Measurements from ENCODE around the gene MARCHF2. TPM values are rescaled to one million over a fixed set of nuclear protein-coding genes. Genes with fewer than 3 reads are reported as not detected.
"Not testable (repeated sequence)": the region's sequence is repeated elsewhere in the genome, so short reads cannot be mapped to it uniquely, and the experiment has no call there.

Gene MARCHF2
- polyA plus RNA-seq, 2 of the 4 experiments (the other 2 are of a cell fraction), result 12.4 to 13.1 TPM

DNA sequence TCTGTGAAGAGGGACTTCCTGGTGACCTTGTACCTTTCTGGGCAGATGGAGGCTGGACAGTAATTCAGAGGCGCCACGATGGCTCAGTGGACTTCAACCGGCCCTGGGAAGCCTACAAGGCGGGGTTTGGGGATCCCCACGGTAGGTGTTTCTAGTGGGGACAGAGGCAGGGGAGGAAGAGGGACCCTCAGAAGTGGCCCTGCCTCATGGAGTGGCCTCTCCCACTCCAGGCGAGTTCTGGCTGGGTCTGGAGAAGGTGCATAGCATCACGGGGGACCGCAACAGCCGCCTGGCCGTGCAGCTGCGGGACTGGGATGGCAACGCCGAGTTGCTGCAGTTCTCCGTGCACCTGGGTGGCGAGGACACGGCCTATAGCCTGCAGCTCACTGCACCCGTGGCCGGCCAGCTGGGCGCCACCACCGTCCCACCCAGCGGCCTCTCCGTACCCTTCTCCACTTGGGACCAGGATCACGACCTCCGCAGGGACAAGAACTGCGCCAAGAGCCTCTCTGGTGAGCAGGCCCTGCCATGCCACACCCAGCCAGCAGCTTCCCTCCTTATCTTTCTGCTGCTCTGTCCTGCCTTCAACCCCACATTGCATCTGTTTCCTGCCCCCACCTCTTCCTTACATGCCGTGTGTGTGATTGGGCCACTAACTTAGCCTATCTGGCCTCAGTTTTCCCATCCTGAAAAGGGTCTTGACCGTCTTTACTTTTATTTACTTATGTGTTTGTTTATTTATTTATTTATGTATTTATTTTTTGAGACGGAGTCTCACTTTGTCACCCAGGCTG is 41.9 kb upstream of the MARCHF2 start:
- FAIRE-seq (no peak), ATAC-seq (peak in 1 of 2 experiments; percentile 4; a peak in 2 of 6 replicates), DNase-seq (ENCODE audit: low read depth in 1 of 2, low spot score in 1 of 2) (no peak)
- WGBS (ENCODE audit: missing lambda C conversion rate), result 91% methylated on average over 13 of the region's 28 CpGs
- Histone ChIP-seq H3K4me2 (no peak overlapping the region; the same call in 2 of the 3 replicates), H3K4me3 (no peak overlapping the region), H3K4me1 (peaks cover 38% of the 10 kb centered on the region), H3K9me3 (no peaks in the 10 kb centered on the region), H3K27ac (peak overlapping the region in 1 of 2 experiments; percentile 39; a peak in 1 of 6 replicates)
- ChIA-PET CTCF (interaction anchor here (1.2 kb wide), 1 partner anchor 17 kb away, joined by 4 read pairs; no protein-coding TSS in a partner anchor), POLR2A (interaction anchor here (0.6 kb wide), 1 partner anchor 22 kb away, joined by 3 read pairs; no protein-coding TSS in a partner anchor)
- TF ChIP-seq RNF2 (IDR thresholded peaks at IDR 0.05; ENCODE audit: borderline replicate concordance, low read depth) (no peak), POLR2AphosphoS2 (conservative IDR thresholded peaks at IDR 0.05; ENCODE audit: low read length) (0 out of 2 replicates have a peak, but pooled peaks have one; percentile 4), RAD21 (conservative IDR thresholded peaks at IDR 0.05 in 1 of 2, IDR thresholded peaks at IDR 0.05 in 1 of 2) (no peak), SREBF2 (IDR thresholded peaks at IDR 0.05) (no peak), FOSL2 (IDR thresholded peaks at IDR 0.05) (no peak), FOSL2 (CRISPR knock-in tag; IDR thresholded peaks at IDR 0.05) (no peak), NPAS2 (CRISPR knock-in tag; IDR thresholded peaks at IDR 0.05; ENCODE audit: borderline replicate concordance) (no peak)

DNA sequence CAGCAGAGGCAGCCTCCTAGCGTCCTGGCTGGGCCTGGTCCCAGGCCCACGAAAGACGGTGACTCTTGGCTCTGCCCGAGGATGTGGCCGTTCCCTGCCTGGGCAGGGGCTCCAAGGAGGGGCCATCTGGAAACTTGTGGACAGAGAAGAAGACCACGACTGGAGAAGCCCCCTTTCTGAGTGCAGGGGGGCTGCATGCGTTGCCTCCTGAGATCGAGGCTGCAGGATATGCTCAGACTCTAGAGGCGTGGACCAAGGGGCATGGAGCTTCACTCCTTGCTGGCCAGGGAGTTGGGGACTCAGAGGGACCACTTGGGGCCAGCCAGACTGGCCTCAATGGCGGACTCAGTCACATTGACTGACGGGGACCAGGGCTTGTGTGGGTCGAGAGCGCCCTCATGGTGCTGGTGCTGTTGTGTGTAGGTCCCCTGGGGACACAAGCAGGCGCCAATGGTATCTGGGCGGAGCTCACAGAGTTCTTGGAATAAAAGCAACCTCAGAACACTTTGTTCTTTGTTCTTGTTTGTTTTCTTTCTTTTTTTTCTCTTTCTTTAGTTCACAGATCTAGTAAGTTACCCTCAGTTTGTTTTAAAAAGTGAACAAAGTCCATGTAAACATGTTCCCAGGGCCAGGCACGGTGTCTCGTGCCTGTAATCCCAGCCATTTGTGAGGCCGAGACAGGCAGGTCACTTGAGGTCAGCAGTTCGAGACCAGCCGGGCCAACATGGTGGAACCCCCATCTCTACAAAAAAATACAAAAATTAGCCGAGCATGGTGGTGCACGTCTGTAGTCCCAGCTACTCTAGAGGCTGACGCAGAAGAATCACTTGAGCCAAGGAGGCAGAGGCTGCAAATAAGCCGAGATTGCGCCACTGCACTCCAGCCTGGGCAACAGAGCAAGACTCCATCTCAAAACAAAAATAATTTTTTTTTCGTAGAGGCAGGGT is 39.0 kb upstream of the MARCHF2 start:
- H3K4me3 ChIP-seq, result no peak overlapping the region
- FAIRE-seq (no peak), ATAC-seq (peak in 1 of 2 experiments; percentile 33; a peak in 3 of 6 replicates), DNase-seq (ENCODE audit: low read depth in 1 of 2, low spot score in 1 of 2) (peak in 1 of 2 experiments; percentile 68)
- ChIA-PET CTCF (interaction anchor here (1.2 kb wide), 1 partner anchor 10 kb away, joined by 3 read pairs; the partner anchor contains the start of gene ANGPTL4), POLR2A (interaction anchor here (0.7 kb wide), 1 partner anchor 19 kb away, joined by 3 read pairs; no protein-coding TSS in a partner anchor)
- 73% methylated on average over 21 of the region's 26 CpGs for WGBS (ENCODE audit: missing lambda C conversion rate)
- no peak for TF ChIP-seq NFE2L2 (conservative IDR thresholded peaks at IDR 0.05; ENCODE audit: low read length)
- TF ChIP-seq CEBPB (IDR thresholded peaks at IDR 0.05), result 0 out of 4 replicates have a peak, but pooled peaks of 1 of the 2 experiments have one; percentile 20
- TF ChIP-seq, protein P1, sequence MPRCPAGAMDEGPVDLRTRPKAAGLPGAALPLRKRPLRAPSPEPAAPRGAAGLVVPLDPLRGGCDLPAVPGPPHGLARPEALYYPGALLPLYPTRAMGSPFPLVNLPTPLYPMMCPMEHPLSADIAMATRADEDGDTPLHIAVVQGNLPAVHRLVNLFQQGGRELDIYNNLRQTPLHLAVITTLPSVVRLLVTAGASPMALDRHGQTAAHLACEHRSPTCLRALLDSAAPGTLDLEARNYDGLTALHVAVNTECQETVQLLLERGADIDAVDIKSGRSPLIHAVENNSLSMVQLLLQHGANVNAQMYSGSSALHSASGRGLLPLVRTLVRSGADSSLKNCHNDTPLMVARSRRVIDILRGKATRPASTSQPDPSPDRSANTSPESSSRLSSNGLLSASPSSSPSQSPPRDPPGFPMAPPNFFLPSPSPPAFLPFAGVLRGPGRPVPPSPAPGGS (IDR thresholded peaks at IDR 0.05), result no peak
- no peak for TF ChIP-seq RNF2 (IDR thresholded peaks at IDR 0.05; ENCODE audit: borderline replicate concordance, low read depth)
- TF ChIP-seq HDAC2 (IDR thresholded peaks at IDR 0.05), result no peak
- TF ChIP-seq USF2 (IDR thresholded peaks at IDR 0.05), result no peak
- TF ChIP-seq RAD21 (conservative IDR thresholded peaks at IDR 0.05 in 1 of 2, IDR thresholded peaks at IDR 0.05 in 1 of 2), result peak in 1 of 2 experiments; percentile 25; a peak in 2 of 5 replicates
- no peak overlapping the region for H3K4me2 ChIP-seq
- peak overlapping the region in 1 of 2 experiments; percentile 48; a peak in 1 of 6 replicates for H3K27ac ChIP-seq
- peaks cover 18% of the 10 kb centered on the region; the same call in 1 of the 3 replicates for H3K4me1 ChIP-seq
- H3K9me3 ChIP-seq, result no peaks in the 10 kb centered on the region

DNA sequence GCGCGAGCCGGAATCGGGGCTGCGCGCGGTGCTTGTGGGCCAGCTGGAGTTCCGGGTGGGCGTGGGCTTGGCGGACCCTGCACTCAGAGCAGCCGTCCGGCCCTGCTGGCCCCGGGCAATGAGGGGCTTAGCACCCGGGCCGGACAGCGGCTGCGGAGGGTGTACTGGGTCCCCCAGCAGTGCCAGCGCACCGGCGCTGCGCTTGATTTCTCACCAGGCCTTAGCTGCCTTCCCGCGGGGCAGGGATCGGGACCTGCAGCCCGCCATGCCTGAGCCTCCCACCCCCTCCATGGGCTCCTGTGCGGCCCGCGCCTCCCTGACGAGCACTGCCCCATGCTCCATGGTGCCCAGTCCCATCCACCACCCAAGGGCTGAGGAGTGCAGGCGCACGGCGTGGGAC is 37.3 kb upstream of the MARCHF2 start:
- H3K4me2 ChIP-seq; H3K27ac ChIP-seq; H3K9me3 ChIP-seq; DNase-seq (ENCODE audit: low read depth in 1 of 2, low spot score in 1 of 2); ATAC-seq; FAIRE-seq; H3K4me3 ChIP-seq: not testable (repeated sequence)
- ChIA-PET POLR2A (interaction anchor here (0.8 kb wide), 1 partner anchor 8 kb away, joined by 5 read pairs; no protein-coding TSS in a partner anchor), CTCF (interaction anchor here (0.6 to 1.0 kb wide), 2 partner anchors 11 to 13 kb away, joined by 3 to 4 read pairs; no protein-coding TSS in a partner anchor)
- WGBS (ENCODE audit: missing lambda C conversion rate), result 98% methylated on average over 11 of the region's 32 CpGs
- H3K4me1 ChIP-seq, result peaks cover 12% of the 10 kb centered on the region; the same call in 1 of the 3 replicates

GRCh38 chr19:8376373-8376974 is 36.6 kb upstream of the MARCHF2 start:
- DNase-seq (ENCODE audit: low read depth in 1 of 2, low spot score in 1 of 2); H3K4me3 ChIP-seq; ATAC-seq; H3K27ac ChIP-seq; H3K9me3 ChIP-seq; H3K4me2 ChIP-seq; FAIRE-seq: not testable (repeated sequence)
- POLR2A ChIA-PET, result interaction anchor here (0.8 kb wide), 1 partner anchor 9 kb away, joined by 5 read pairs; no protein-coding TSS in a partner anchor
- peaks cover 11% of the 10 kb centered on the region; the same call in 1 of the 3 replicates for H3K4me1 ChIP-seq
- WGBS (ENCODE audit: missing lambda C conversion rate), result 91% methylated on average over 8 of the region's 10 CpGs
- CTCF ChIA-PET, result interaction anchor here (1.0 to 3.3 kb wide), 2 partner anchors 12 to 22 kb away, joined by 4 to 18 read pairs; no protein-coding TSS in a partner anchor

All from A549 (cell line).